GM18867 (cell line): Measurements from ENCODE around the gene HHIP.

Experiments
- ATAC-seq: cut with Tn5 transposase; IDR thresholded peaks from one replicate; pipeline ENCODE4 v1.9.1; 2021; ENCODE audit warnings: mild to moderate bottlenecking, moderate library complexity; ENCODE audit not compliant: unreplicated experiment

The HHIP gene

GRCh38 chr4:144645631-144646522 lies at the start of gene HHIP:
HHIP (plus strand) TSS chr4:144646156; CDS start chr4:144646676, 520 bp downstream.
- no peak for ATAC-seq

GRCh38 chr4:144597171-144597570 lies 48.8 kb upstream of the HHIP start:
- no peak for ATAC-seq

- no peak for ATAC-seq
These were observed 46.3 kb upstream of the HHIP start for GRCh38 chr4:144599621-144600020.

- ATAC-seq = peak; percentile 77
These were observed 34.1 kb upstream of the HHIP start for GRCh38 chr4:144611850-144612249.

GRCh38 chr4:144614850-144615585 lies 30.9 kb upstream of the HHIP start:
- no peak for ATAC-seq

GRCh38 chr4:144621681-144622080 lies 24.3 kb upstream of the HHIP start:
- ATAC-seq = no peak

GRCh38 chr4:144627663-144628076 lies 18.3 kb upstream of the HHIP start:
- ATAC-seq = no peak

- ATAC-seq = peak; percentile 24
These were observed 12.7 kb upstream of the HHIP start for GRCh38 chr4:144633215-144633614.

- ATAC-seq = peak; percentile 99
These were observed 10.8 kb upstream of the HHIP start for GRCh38 chr4:144634978-144635747.

GRCh38 chr4:144644368-144645101 lies 1.4 kb upstream of the HHIP start:
- no peak for ATAC-seq

- no peak for ATAC-seq
These were observed 790 bp upstream of the HHIP start for GRCh38 chr4:144645102-144645630.

GRCh38 chr4:144646523-144647094 lies 653 bp downstream of the HHIP start:
- ATAC-seq = no peak

GRCh38 chr4:144647095-144647561 lies 1.2 kb downstream of the HHIP start:
- no peak for ATAC-seq

GRCh38 chr4:144647590-144647989 lies 1.6 kb downstream of the HHIP start:
- no peak for ATAC-seq

- no peak for ATAC-seq
These were observed 2.1 kb downstream of the HHIP start for GRCh38 chr4:144648042-144648441.

- ATAC-seq = no peak
These were observed 3.7 kb downstream of the HHIP start for GRCh38 chr4:144649646-144650045.

GRCh38 chr4:144650311-144651005 lies 4.5 kb downstream of the HHIP start:
- ATAC-seq = no peak

GRCh38 chr4:144653781-144654545 lies 8.0 kb downstream of the HHIP start:
- no peak for ATAC-seq
